WTC11 (cell line): ENCODE data around the gene ZNF581. TPM values are rescaled to one million over a fixed set of nuclear protein-coding genes. Genes with fewer than 3 reads are reported as not detected.

ENCODE experiments used
- ATAC-seq: fragments of 200-7000 bp; cut with Tn5 transposase; 2 replicates; pipeline ENCODE4 v1.10.0; 2021; ENCODE audit warnings: mild to moderate bottlenecking, moderate library complexity
- Bru-seq: library from RNA; stranded (reverse); fragments of 400-500 nt; gene quantifications from one replicate; lab custom pipeline; 2021; lab: Mats Ljungman, UMichigan
- CTCF ChIA-PET: fragments of 300-600 bp; sonication (Branson Sonifier 250); formaldehyde crosslinking; loops from one replicate; lab custom pipeline; 2021; ENCODE audit warnings: antibody characterized with exemption; lab: Charles Lee
- POLR2A ChIA-PET: fragments of 350-600 bp; sonication (Branson Sonifier 250); formaldehyde crosslinking; loops from one replicate; lab custom pipeline; 2021; ENCODE audit warnings: antibody characterized with exemption; lab: Charles Lee
- DNase-seq: peaks from one replicate; pipeline ENCODE4 v3.0.0; 2021; ENCODE audit warnings: low spot score
- H3K27ac Mint-ChIP-seq: 2 replicates; pipeline ENCODE4 v1.8.0; 2021; ENCODE audit warnings: mixed read lengths
- H3K27me3 Mint-ChIP-seq: 2 replicates; pipeline ENCODE4 v1.8.0; 2021; ENCODE audit warnings: low read depth, mild to moderate bottlenecking, moderate library complexity, mixed read lengths
- H3K36me3 Mint-ChIP-seq: 2 replicates; pipeline ENCODE4 v1.8.0; 2021; ENCODE audit warnings: mixed read lengths
- H3K4me1 Mint-ChIP-seq: 2 replicates; pipeline ENCODE4 v1.8.0; 2022; ENCODE audit warnings: mixed read lengths
- H3K4me3 Mint-ChIP-seq: 2 replicates; pipeline ENCODE4 v1.8.0; 2021; ENCODE audit warnings: mild to moderate bottlenecking, moderate library complexity, mixed read lengths
- H3K9me3 Mint-ChIP-seq: 2 replicates; pipeline ENCODE4 v1.8.0; 2021; ENCODE audit warnings: mixed read lengths
- ARID4B ChIP-seq: sonication (generic); formaldehyde crosslinking; IDR thresholded peaks from 2 replicates; pipeline ENCODE4 v1.8.0; 2023; ENCODE audit warnings: missing genetic modification reagents, mild to moderate bottlenecking, borderline replicate concordance
- ATF3 ChIP-seq: sonication (generic); formaldehyde crosslinking; conservative IDR thresholded peaks from 2 replicates; pipeline ENCODE4 v1.8.1; 2022; ENCODE audit warnings: mild to moderate bottlenecking, missing genetic modification reagents
- CBFB ChIP-seq: sonication (generic); formaldehyde crosslinking; IDR thresholded peaks from 2 replicates; pipeline ENCODE4 v1.8.1; 2022; ENCODE audit warnings: mild to moderate bottlenecking, low read depth, missing genetic modification reagents
- ERG ChIP-seq: fragments of 250-450 bp; sonication (Bioruptor Pico); IDR thresholded peaks from 2 replicates; pipeline ENCODE4 v1.8.0; 2021; ENCODE audit warnings: mild to moderate bottlenecking
- FOXK1 ChIP-seq: sonication (generic); formaldehyde crosslinking; IDR thresholded peaks from 2 replicates; pipeline ENCODE4 v1.8.0; 2022; ENCODE audit warnings: mild to moderate bottlenecking, moderate library complexity, missing genetic modification reagents
- FOXP1 ChIP-seq: sonication (generic); formaldehyde crosslinking; IDR thresholded peaks from 2 replicates; pipeline ENCODE4 v1.8.0; 2022; ENCODE audit warnings: missing genetic modification reagents, mild to moderate bottlenecking, moderate library complexity, borderline replicate concordance
- GABPB1 ChIP-seq: sonication (generic); formaldehyde crosslinking; IDR thresholded peaks from 2 replicates; pipeline ENCODE4 v1.8.1; 2023; ENCODE audit warnings: mild to moderate bottlenecking, missing genetic modification reagents
- HMGXB4 ChIP-seq: sonication (generic); formaldehyde crosslinking; IDR thresholded peaks from 2 replicates; pipeline ENCODE4 v1.8.1; 2023; ENCODE audit warnings: mild to moderate bottlenecking, moderate library complexity, missing genetic modification reagents
- IRF1 ChIP-seq: sonication (generic); formaldehyde crosslinking; IDR thresholded peaks from 2 replicates; pipeline ENCODE4 v1.8.0; 2023; ENCODE audit warnings: missing genetic modification reagents
- JUN ChIP-seq: sonication (generic); formaldehyde crosslinking; IDR thresholded peaks from 2 replicates; pipeline ENCODE4 v1.8.0; 2023; ENCODE audit warnings: mild to moderate bottlenecking, missing genetic modification reagents
- KAT7 ChIP-seq: sonication (generic); formaldehyde crosslinking; IDR thresholded peaks from 2 replicates; pipeline ENCODE4 v1.8.1; 2023; ENCODE audit warnings: missing genetic modification reagents, mild to moderate bottlenecking, borderline replicate concordance
- NFE2L1 ChIP-seq: sonication (generic); formaldehyde crosslinking; IDR thresholded peaks from 2 replicates; pipeline ENCODE4 v1.8.1; 2023; ENCODE audit warnings: missing genetic modification reagents
- NFYB ChIP-seq: sonication (generic); formaldehyde crosslinking; conservative IDR thresholded peaks from 2 replicates; pipeline ENCODE4 v1.8.0; 2022; ENCODE audit warnings: low read depth, missing genetic modification reagents
- PREB ChIP-seq: sonication (generic); formaldehyde crosslinking; IDR thresholded peaks from 2 replicates; pipeline ENCODE4 v1.8.1; 2022; ENCODE audit warnings: mild to moderate bottlenecking, missing genetic modification reagents, moderate library complexity, borderline replicate concordance
- SMAD3 ChIP-seq: sonication (generic); formaldehyde crosslinking; IDR thresholded peaks from 2 replicates; pipeline ENCODE4 v1.8.0; 2022; ENCODE audit warnings: missing genetic modification reagents, mild to moderate bottlenecking, borderline replicate concordance
- SMAD4 ChIP-seq: sonication (generic); formaldehyde crosslinking; IDR thresholded peaks from 2 replicates; pipeline ENCODE4 v1.8.0; 2022; ENCODE audit warnings: mild to moderate bottlenecking, missing genetic modification reagents
- SP1 ChIP-seq: sonication (generic); formaldehyde crosslinking; conservative IDR thresholded peaks from 2 replicates; pipeline ENCODE4 v1.8.1; 2022; ENCODE audit warnings: missing genetic modification reagents
- TEAD1 ChIP-seq: sonication (generic); formaldehyde crosslinking; IDR thresholded peaks from 2 replicates; pipeline ENCODE4 v1.8.0; 2022; ENCODE audit warnings: mild to moderate bottlenecking, missing genetic modification reagents
- TP53 ChIP-seq: sonication (generic); formaldehyde crosslinking; IDR thresholded peaks from 2 replicates; pipeline ENCODE4 v1.8.1; 2023; ENCODE audit warnings: mild to moderate bottlenecking, missing genetic modification reagents
- USF2 ChIP-seq: sonication (generic); formaldehyde crosslinking; IDR thresholded peaks from 2 replicates; pipeline ENCODE4 v1.8.1; 2023; ENCODE audit warnings: mild to moderate bottlenecking, missing genetic modification reagents, moderate library complexity
- ZBTB43 ChIP-seq: sonication (generic); formaldehyde crosslinking; IDR thresholded peaks from 2 replicates; pipeline ENCODE4 v1.8.1; 2023; ENCODE audit warnings: mild to moderate bottlenecking, missing genetic modification reagents
- long read RNA-seq, 3 experiments: library from RNA in 1 of 3; library from capped mRNA in 1 of 3; library from polyadenylated mRNA in 1 of 3; unstranded in 2 of 3; stranded (forward) in 1 of 3; transcript quantifications; one replicate each; pipeline ENCODE4 v2.0.0, GENCODE V29; 2021
- total RNA-seq: library from RNA; stranded (reverse); gene quantifications from 3 replicates; pipeline ENCODE4 v1.2.3, GENCODE V29; 2021

ZNF581 gene
- 94.6 to 100 TPM (median 99.5 TPM) in 3 replicates for total RNA-seq
- percentile 85 among the genes with signal in this experiment for Bru-seq, nascent RNA
- long read RNA-seq, experiment 1, transcript ZNF581-201 (2 exons, 1,298 nt) = major isoform, 62 of 75 reads
- long read RNA-seq, experiment 1, transcript ZNF581-204 (2 exons, 1,100 nt) = minor isoform, 5 of 75 reads
- long read RNA-seq, experiment 1, partial matches to known transcripts = 5 of 75 reads
- long read RNA-seq, experiment 1, other reads (novel, unspliced or antisense) = 2 of 75 reads
- long read RNA-seq, experiment 2, transcript ZNF581-201 (2 exons, 1,298 nt) = major isoform, 97 of 124 reads
- long read RNA-seq, experiment 2, partial matches to known transcripts = 20 of 124 reads
- long read RNA-seq, experiment 2, other reads (novel, unspliced or antisense) = 7 of 124 reads
- long read RNA-seq, experiment 3, transcript ZNF581-201 (2 exons, 1,298 nt) = major isoform, 89 of 98 reads
- long read RNA-seq, experiment 3, partial matches to known transcripts = 0 of 98 reads
- long read RNA-seq, experiment 3, other reads (novel, unspliced or antisense) = 8 of 98 reads

GRCh38 chr19:55643003-55643886 is at the start of gene ZNF581:
Gene ZNF581, plus strand, starts transcription at chr19:55643649. Its CDS starts 923 bp downstream, at chr19:55644572.
- Mint-ChIP-seq H3K36me3 (peaks cover 20% of the 10 kb centered on the region), H3K27ac (peak within 1 kb of the TSS; percentile 93), H3K4me1 (peaks cover 26% of the 10 kb centered on the region), H3K4me3 (peak within 1 kb of the TSS; percentile 89), H3K27me3 (peaks cover 9% of the 10 kb centered on the region), H3K9me3 (peaks cover 4% of the 10 kb centered on the region)
- ChIA-PET POLR2A (no interaction called here), CTCF (interaction anchor here (1.0 to 2.6 kb wide), 5 partner anchors 10 to 182 kb away, joined by 5 to 12 read pairs (median 11); partner anchors contain the start of gene ISOC2)
- peak; percentile 35 for ATAC-seq
- peak; percentile 72 for DNase-seq
- 0 out of 2 replicates have a peak, but pooled peaks have one; percentile 26 for TF ChIP-seq JUN
- peak; percentile 22; the same call in 1 of the 2 replicates for TF ChIP-seq NFYB
- TF ChIP-seq KAT7 (CRISPR knock-in tag) = peak; percentile 86; the same call in 1 of the 2 replicates
- TF ChIP-seq SP1 (CRISPR knock-in tag) = peak; percentile 70
- peak; percentile 39 for TF ChIP-seq HMGXB4 (CRISPR knock-in tag)
- TF ChIP-seq PREB = no peak
- 0 out of 2 replicates have a peak, but pooled peaks have one; percentile 31 for TF ChIP-seq ERG (CRISPR knock-in tag)
- peak; percentile 43; the same call in 1 of the 2 replicates for TF ChIP-seq ZBTB43
- 0 out of 2 replicates have a peak, but pooled peaks have one; percentile 11 for TF ChIP-seq CBFB (CRISPR knock-in tag)
- TF ChIP-seq USF2 (CRISPR knock-in tag) = 0 out of 2 replicates have a peak, but pooled peaks have one; percentile 5
- 0 out of 2 replicates have a peak, but pooled peaks have one; percentile 9 for TF ChIP-seq FOXP1 (CRISPR knock-in tag)
- TF ChIP-seq ATF3 (CRISPR knock-in tag) = no peak
- peak; percentile 61; the same call in 1 of the 2 replicates for TF ChIP-seq IRF1 (CRISPR knock-in tag)
- peak; percentile 76; the same call in 1 of the 2 replicates for TF ChIP-seq NFE2L1 (CRISPR knock-in tag)
- no peak for TF ChIP-seq TP53
- TF ChIP-seq TEAD1 = no peak
- TF ChIP-seq GABPB1 (CRISPR knock-in tag) = peak; percentile 70
- peak; percentile 43; the same call in 1 of the 2 replicates for TF ChIP-seq FOXK1
- peak; percentile 82; the same call in 1 of the 2 replicates for TF ChIP-seq ARID4B (CRISPR knock-in tag)
- TF ChIP-seq SMAD4 = no peak
- TF ChIP-seq SMAD3 (CRISPR knock-in tag) = peak; percentile 62; the same call in 1 of the 2 replicates
